Muscle of leg (tissue), 11 donors: ENCODE data around the gene GBX2. TPM values are rescaled to one million over a fixed set of nuclear protein-coding genes. Genes with fewer than 3 reads are reported as not detected.
"Not testable (repeated sequence)": the region's sequence is repeated elsewhere in the genome, so short reads cannot be mapped to it uniquely, and the experiment has no call there.

Experiments used
- DNase-seq: peaks from one replicate; pipeline ENCODE4 v3.0.0; 2013
- H3K27ac ChIP-seq: one replicate; pipeline ENCODE4 v1.5.1; 2013; ENCODE audit warnings: mild to moderate bottlenecking, low read length, control low read depth
- H3K27me3 ChIP-seq: one replicate; pipeline ENCODE4 v1.6.1; 2013; ENCODE audit warnings: low read length; ENCODE audit not compliant: control insufficient read depth, insufficient read depth
- H3K36me3 ChIP-seq: one replicate; pipeline ENCODE4 v1.6.1; 2013; ENCODE audit warnings: low read length; ENCODE audit not compliant: control insufficient read depth, insufficient read depth
- H3K4me1 ChIP-seq: one replicate; pipeline ENCODE4 v1.6.1; 2013; ENCODE audit warnings: low read length; ENCODE audit not compliant: control insufficient read depth, insufficient read depth
- H3K4me3 ChIP-seq: one replicate; pipeline ENCODE4 v1.5.1; 2013; ENCODE audit warnings: low read length, control low read depth
- H3K9me3 ChIP-seq: replicated peaks from 2 replicates; pipeline ENCODE4 v1.6.1; 2013; ENCODE audit warnings: low read depth, low read length; ENCODE audit not compliant: control insufficient read depth
- WGBS: methylation state at CpG from one replicate; pipeline ENCODE4 v1.1.5; 2013; ENCODE audit warnings: missing lambda C conversion rate; ENCODE audit not compliant: insufficient coverage; 5-methylcytosine and 5-hydroxymethylcytosine counted together
- polyA plus RNA-seq, 8 donors: library from polyadenylated mRNA; unstranded; fragments of 120-200 nt; gene quantifications; one replicate each; pipeline versions ENCODE4 v1.2.1 to v1.2.3, GENCODE V29; 2013; ENCODE audit warnings: inconsistent platforms in 1 of 8, low replicate concordance in 1 of 8; ENCODE audit not compliant: insufficient read length in 8 of 8, insufficient read depth in 1 of 8
- total RNA-seq: library from RNA; stranded (reverse); fragments of 120-200 nt; gene quantifications from one replicate; pipeline ENCODE4 v1.2.4, GENCODE V29; 2013

GBX2 gene
- total and polyA plus RNA-seq, 9 donors, result 0.10 to 0.15 (median 0.14) TPM; not detected in 6

- Histone ChIP-seq H3K9me3 (peaks cover 3% of the 10 kb centered on the region), H3K4me3 (no peak overlapping the region), H3K4me1 (peaks cover 5% of the 10 kb centered on the region), H3K27me3 (peaks cover 50% of the 10 kb centered on the region), H3K36me3 (no peaks in the 10 kb centered on the region), H3K27ac (no peak overlapping the region)
- WGBS, result no CpG with 5 or more reads among the region's 7 CpGs
- DNase-seq, result no peak
Measured at GRCh38 chr2:236156860-236157194, 11.4 kb downstream of the GBX2 start.

GRCh38 chr2:236156095-236156859 lies 11.9 kb downstream of the GBX2 start:
- no peak for DNase-seq
- H3K4me3 ChIP-seq, result no peak overlapping the region
- 85% methylated on average over 16 of the region's 16 CpGs for WGBS
- no peaks in the 10 kb centered on the region for H3K36me3 ChIP-seq
- H3K27me3 ChIP-seq, result peaks cover 45% of the 10 kb centered on the region
- H3K9me3 ChIP-seq, result peaks cover 3% of the 10 kb centered on the region
- H3K4me1 ChIP-seq, result peaks cover 5% of the 10 kb centered on the region
- no peak overlapping the region for H3K27ac ChIP-seq

GRCh38 chr2:236155406-236155805 lies 12.8 kb downstream of the GBX2 start:
- H3K27me3 ChIP-seq, result peaks cover 36% of the 10 kb centered on the region
- no peak overlapping the region for H3K27ac ChIP-seq
- no CpG with 5 or more reads among the region's 3 CpGs for WGBS
- peaks cover 5% of the 10 kb centered on the region for H3K4me1 ChIP-seq
- peaks cover 3% of the 10 kb centered on the region for H3K9me3 ChIP-seq
- no peak for DNase-seq
- H3K4me3 ChIP-seq, result no peak overlapping the region
- no peaks in the 10 kb centered on the region for H3K36me3 ChIP-seq

- no peak for DNase-seq
- Histone ChIP-seq H3K4me1 (peaks cover 9% of the 10 kb centered on the region), H3K4me3 (no peak overlapping the region), H3K27ac (no peak overlapping the region), H3K27me3 (peaks cover 6% of the 10 kb centered on the region), H3K36me3 (no peaks in the 10 kb centered on the region), H3K9me3 (no peaks in the 10 kb centered on the region)
- no CpG with 5 or more reads among the region's 7 CpGs for WGBS
Measured at GRCh38 chr2:236146436-236146835, 21.8 kb downstream of the GBX2 start.

- Histone ChIP-seq H3K9me3 (no peaks in the 10 kb centered on the region), H3K4me1 (peaks cover 9% of the 10 kb centered on the region), H3K36me3 (no peaks in the 10 kb centered on the region), H3K27ac (no peak overlapping the region), H3K27me3 (peaks cover 8% of the 10 kb centered on the region), H3K4me3 (no peak overlapping the region)
- DNase-seq, result no peak
- 87% methylated on average over 6 of the region's 10 CpGs for WGBS
Measured at GRCh38 chr2:236143811-236144210, 24.4 kb downstream of the GBX2 start.

GRCh38 chr2:236141616-236142015 lies 26.6 kb downstream of the GBX2 start:
- not testable (repeated sequence) for H3K27ac ChIP-seq, DNase-seq, H3K9me3 ChIP-seq, H3K27me3 ChIP-seq, H3K36me3 ChIP-seq, H3K4me1 ChIP-seq, H3K4me3 ChIP-seq
- 86% methylated on average over 7 of the region's 11 CpGs for WGBS

- WGBS, result 92% methylated on average over 9 of the region's 10 CpGs
- Histone ChIP-seq H3K4me3 (no peak overlapping the region), H3K36me3 (peaks cover 3% of the 10 kb centered on the region), H3K4me1 (no peaks in the 10 kb centered on the region), H3K27ac (no peak overlapping the region), H3K9me3 (no peaks in the 10 kb centered on the region), H3K27me3 (peaks cover 3% of the 10 kb centered on the region)
- no peak for DNase-seq
Measured at GRCh38 chr2:236137066-236137465, 31.1 kb downstream of the GBX2 start.

- Histone ChIP-seq H3K27me3 (peaks cover 3% of the 10 kb centered on the region), H3K27ac (no peak overlapping the region), H3K9me3 (no peaks in the 10 kb centered on the region), H3K4me3 (no peak overlapping the region), H3K36me3 (peaks cover 6% of the 10 kb centered on the region), H3K4me1 (no peaks in the 10 kb centered on the region)
- no peak for DNase-seq
- 58% methylated on average over 17 of the region's 19 CpGs for WGBS
Measured at GRCh38 chr2:236136538-236136937, 31.6 kb downstream of the GBX2 start.

GRCh38 chr2:236133410-236134012 lies 34.7 kb downstream of the GBX2 start:
- H3K4me1 ChIP-seq, result peaks cover 5% of the 10 kb centered on the region
- H3K27me3 ChIP-seq, result no peaks in the 10 kb centered on the region
- no peak overlapping the region for H3K27ac ChIP-seq
- DNase-seq, result no peak
- H3K36me3 ChIP-seq, result peaks cover 6% of the 10 kb centered on the region
- 67% methylated on average over 3 of the region's 12 CpGs for WGBS
- no peak overlapping the region for H3K4me3 ChIP-seq
- no peaks in the 10 kb centered on the region for H3K9me3 ChIP-seq

GRCh38 chr2:236131073-236131692 lies 37.0 kb downstream of the GBX2 start:
- H3K9me3 ChIP-seq, result no peaks in the 10 kb centered on the region
- no peaks in the 10 kb centered on the region for H3K27me3 ChIP-seq
- no peak overlapping the region for H3K27ac ChIP-seq
- H3K4me3 ChIP-seq, result no peak overlapping the region
- peaks cover 12% of the 10 kb centered on the region for H3K36me3 ChIP-seq
- no peak for DNase-seq
- 46% methylated on average over 7 of the region's 10 CpGs for WGBS
- H3K4me1 ChIP-seq, result peaks cover 7% of the 10 kb centered on the region
